IMR-90 (cell line): ENCODE results near the gene CDKN1C.

Experiments
- CEBPB ChIP-seq: IDR thresholded peaks from 2 replicates; pipeline ENCODE4 v1.6.1; 2012; ENCODE audit warnings: low read depth, low read length, improper control_type of control experiment
- POLR2A ChIP-seq: IDR thresholded peaks from 2 replicates; pipeline ENCODE4 v1.6.1; 2012; ENCODE audit warnings: mild to moderate bottlenecking, low read depth, low read length
- TF ChIP-seq, protein P1 (sequence below): conservative IDR thresholded peaks from 2 replicates; pipeline ENCODE4 v1.5.1; 2012; ENCODE audit warnings: mild to moderate bottlenecking, low read depth, low read length, improper control_type of control experiment
- TF ChIP-seq, protein P2 (sequence below): fragments of 150-350 bp; IDR thresholded peaks from 2 replicates; pipeline ENCODE4 v1.6.1; 2017; ENCODE audit warnings: mild to moderate bottlenecking, antibody characterized with exemption, low read length, low read depth

DNA sequence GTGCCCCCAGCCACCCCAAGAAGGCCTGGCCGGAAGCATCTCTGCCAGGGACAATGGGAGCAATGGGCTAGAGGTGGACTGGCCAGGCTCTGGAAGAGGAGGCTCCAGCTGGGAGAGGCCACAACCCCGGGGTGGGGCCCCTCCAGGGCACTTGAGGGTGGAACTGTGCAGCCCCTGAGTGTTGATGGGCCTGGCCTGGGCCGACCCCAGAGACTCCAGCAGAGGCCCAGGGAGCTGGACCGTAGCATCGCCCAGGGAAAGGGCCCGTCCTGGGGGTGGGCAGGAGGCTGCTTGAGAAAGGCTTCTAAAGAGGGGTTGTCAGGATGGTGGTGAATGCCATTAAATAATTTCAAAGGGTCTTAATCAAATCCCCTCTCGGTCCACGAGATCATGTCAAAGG is 30.4 kb downstream of the CDKN1C start:
- TF ChIP-seq POLR2A (no peak), CEBPB (no peak)
- TF ChIP-seq, protein P1, sequence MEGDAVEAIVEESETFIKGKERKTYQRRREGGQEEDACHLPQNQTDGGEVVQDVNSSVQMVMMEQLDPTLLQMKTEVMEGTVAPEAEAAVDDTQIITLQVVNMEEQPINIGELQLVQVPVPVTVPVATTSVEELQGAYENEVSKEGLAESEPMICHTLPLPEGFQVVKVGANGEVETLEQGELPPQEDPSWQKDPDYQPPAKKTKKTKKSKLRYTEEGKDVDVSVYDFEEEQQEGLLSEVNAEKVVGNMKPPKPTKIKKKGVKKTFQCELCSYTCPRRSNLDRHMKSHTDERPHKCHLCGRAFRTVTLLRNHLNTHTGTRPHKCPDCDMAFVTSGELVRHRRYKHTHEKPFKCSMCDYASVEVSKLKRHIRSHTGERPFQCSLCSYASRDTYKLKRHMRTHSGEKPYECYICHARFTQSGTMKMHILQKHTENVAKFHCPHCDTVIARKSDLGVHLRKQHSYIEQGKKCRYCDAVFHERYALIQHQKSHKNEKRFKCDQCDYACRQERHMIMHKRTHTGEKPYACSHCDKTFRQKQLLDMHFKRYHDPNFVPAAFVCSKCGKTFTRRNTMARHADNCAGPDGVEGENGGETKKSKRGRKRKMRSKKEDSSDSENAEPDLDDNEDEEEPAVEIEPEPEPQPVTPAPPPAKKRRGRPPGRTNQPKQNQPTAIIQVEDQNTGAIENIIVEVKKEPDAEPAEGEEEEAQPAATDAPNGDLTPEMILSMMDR, result no peak
- TF ChIP-seq, protein P2, sequence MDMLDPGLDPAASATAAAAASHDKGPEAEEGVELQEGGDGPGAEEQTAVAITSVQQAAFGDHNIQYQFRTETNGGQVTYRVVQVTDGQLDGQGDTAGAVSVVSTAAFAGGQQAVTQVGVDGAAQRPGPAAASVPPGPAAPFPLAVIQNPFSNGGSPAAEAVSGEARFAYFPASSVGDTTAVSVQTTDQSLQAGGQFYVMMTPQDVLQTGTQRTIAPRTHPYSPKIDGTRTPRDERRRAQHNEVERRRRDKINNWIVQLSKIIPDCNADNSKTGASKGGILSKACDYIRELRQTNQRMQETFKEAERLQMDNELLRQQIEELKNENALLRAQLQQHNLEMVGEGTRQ, result no peak
